H1 (cell line): ENCODE data around the gene PHGDH. TPM values are rescaled to one million over a fixed set of nuclear protein-coding genes. Genes with fewer than 3 reads are reported as not detected.

Experiments used
- CTCF ChIP-seq, 3 experiments: IDR thresholded peaks; 1 replicate in 2 of 3; 2 replicates in 1 of 3; pipeline versions ENCODE4 v1.5.1 to v1.6.1; 2011; ENCODE audit warnings: low read length in 3 of 3, mild to moderate bottlenecking in 3 of 3, inconsistent platforms in 2 of 3, low read depth in 1 of 3, moderate library complexity in 1 of 3; ENCODE audit not compliant: insufficient read depth in 1 of 3; ENCODE audit errors: control extremely low read depth in 1 of 3
- SRF ChIP-seq: IDR thresholded peaks from 2 replicates; pipeline ENCODE4 v1.6.1; 2011; ENCODE audit warnings: mild to moderate bottlenecking, low read depth, low read length, moderate library complexity
- TCF12 ChIP-seq: IDR thresholded peaks from 2 replicates; pipeline ENCODE4 v1.6.1; 2011; ENCODE audit warnings: low read depth, mild to moderate bottlenecking, low read length
- polyA plus RNA-seq, 7 experiments: library from polyadenylated mRNA; depleted of rRNA in 3 of 7; stranded (reverse) in 5 of 7; unstranded in 2 of 7; fragments of >200 nt in 5 of 7; fragments of 200-250 nt in 2 of 7; gene quantifications; 1 replicate in 5 of 7; 2 replicates in 1 of 7; 4 replicates in 1 of 7; pipeline versions ENCODE4 v1.2.1 to v1.2.3, GENCODE V29; 2011 to 2013; ENCODE audit warnings: missing spikeins in 2 of 7, mixed read lengths in 2 of 7
- total RNA-seq: library from RNA; stranded (reverse); fragmentation: NEBNext Ultra II Directional; extraction: Animal tissue kit (Norgen Biotek cat#: 25700); gene quantifications from 2 replicates; pipeline ENCODE4 v1.2.1, GENCODE V29; 2021
- TF ChIP-seq, protein P1 (sequence below): fragments of 300-600 bp; sonication (generic); IDR thresholded peaks from 2 replicates; pipeline ENCODE4 v1.7.1; 2012; ENCODE audit warnings: low read length, moderate library complexity, mild to moderate bottlenecking, inconsistent platforms; ENCODE audit not compliant: insufficient replicate concordance

The PHGDH gene
- total and polyA plus RNA-seq, 2 of the 8 experiments (the other 6 are each of a cell fraction or from before 2014, with no cell fraction given), result 358 to 687 TPM

- no peak for TF ChIP-seq CTCF (IDR thresholded peaks at IDR 0.05; ENCODE audit: control extremely low read depth in 1 of 3, insufficient read depth in 1 of 3, low read depth in 1 of 3, low read length in 3 of 3)
- TF ChIP-seq TCF12, result no peak
- TF ChIP-seq, protein P1, sequence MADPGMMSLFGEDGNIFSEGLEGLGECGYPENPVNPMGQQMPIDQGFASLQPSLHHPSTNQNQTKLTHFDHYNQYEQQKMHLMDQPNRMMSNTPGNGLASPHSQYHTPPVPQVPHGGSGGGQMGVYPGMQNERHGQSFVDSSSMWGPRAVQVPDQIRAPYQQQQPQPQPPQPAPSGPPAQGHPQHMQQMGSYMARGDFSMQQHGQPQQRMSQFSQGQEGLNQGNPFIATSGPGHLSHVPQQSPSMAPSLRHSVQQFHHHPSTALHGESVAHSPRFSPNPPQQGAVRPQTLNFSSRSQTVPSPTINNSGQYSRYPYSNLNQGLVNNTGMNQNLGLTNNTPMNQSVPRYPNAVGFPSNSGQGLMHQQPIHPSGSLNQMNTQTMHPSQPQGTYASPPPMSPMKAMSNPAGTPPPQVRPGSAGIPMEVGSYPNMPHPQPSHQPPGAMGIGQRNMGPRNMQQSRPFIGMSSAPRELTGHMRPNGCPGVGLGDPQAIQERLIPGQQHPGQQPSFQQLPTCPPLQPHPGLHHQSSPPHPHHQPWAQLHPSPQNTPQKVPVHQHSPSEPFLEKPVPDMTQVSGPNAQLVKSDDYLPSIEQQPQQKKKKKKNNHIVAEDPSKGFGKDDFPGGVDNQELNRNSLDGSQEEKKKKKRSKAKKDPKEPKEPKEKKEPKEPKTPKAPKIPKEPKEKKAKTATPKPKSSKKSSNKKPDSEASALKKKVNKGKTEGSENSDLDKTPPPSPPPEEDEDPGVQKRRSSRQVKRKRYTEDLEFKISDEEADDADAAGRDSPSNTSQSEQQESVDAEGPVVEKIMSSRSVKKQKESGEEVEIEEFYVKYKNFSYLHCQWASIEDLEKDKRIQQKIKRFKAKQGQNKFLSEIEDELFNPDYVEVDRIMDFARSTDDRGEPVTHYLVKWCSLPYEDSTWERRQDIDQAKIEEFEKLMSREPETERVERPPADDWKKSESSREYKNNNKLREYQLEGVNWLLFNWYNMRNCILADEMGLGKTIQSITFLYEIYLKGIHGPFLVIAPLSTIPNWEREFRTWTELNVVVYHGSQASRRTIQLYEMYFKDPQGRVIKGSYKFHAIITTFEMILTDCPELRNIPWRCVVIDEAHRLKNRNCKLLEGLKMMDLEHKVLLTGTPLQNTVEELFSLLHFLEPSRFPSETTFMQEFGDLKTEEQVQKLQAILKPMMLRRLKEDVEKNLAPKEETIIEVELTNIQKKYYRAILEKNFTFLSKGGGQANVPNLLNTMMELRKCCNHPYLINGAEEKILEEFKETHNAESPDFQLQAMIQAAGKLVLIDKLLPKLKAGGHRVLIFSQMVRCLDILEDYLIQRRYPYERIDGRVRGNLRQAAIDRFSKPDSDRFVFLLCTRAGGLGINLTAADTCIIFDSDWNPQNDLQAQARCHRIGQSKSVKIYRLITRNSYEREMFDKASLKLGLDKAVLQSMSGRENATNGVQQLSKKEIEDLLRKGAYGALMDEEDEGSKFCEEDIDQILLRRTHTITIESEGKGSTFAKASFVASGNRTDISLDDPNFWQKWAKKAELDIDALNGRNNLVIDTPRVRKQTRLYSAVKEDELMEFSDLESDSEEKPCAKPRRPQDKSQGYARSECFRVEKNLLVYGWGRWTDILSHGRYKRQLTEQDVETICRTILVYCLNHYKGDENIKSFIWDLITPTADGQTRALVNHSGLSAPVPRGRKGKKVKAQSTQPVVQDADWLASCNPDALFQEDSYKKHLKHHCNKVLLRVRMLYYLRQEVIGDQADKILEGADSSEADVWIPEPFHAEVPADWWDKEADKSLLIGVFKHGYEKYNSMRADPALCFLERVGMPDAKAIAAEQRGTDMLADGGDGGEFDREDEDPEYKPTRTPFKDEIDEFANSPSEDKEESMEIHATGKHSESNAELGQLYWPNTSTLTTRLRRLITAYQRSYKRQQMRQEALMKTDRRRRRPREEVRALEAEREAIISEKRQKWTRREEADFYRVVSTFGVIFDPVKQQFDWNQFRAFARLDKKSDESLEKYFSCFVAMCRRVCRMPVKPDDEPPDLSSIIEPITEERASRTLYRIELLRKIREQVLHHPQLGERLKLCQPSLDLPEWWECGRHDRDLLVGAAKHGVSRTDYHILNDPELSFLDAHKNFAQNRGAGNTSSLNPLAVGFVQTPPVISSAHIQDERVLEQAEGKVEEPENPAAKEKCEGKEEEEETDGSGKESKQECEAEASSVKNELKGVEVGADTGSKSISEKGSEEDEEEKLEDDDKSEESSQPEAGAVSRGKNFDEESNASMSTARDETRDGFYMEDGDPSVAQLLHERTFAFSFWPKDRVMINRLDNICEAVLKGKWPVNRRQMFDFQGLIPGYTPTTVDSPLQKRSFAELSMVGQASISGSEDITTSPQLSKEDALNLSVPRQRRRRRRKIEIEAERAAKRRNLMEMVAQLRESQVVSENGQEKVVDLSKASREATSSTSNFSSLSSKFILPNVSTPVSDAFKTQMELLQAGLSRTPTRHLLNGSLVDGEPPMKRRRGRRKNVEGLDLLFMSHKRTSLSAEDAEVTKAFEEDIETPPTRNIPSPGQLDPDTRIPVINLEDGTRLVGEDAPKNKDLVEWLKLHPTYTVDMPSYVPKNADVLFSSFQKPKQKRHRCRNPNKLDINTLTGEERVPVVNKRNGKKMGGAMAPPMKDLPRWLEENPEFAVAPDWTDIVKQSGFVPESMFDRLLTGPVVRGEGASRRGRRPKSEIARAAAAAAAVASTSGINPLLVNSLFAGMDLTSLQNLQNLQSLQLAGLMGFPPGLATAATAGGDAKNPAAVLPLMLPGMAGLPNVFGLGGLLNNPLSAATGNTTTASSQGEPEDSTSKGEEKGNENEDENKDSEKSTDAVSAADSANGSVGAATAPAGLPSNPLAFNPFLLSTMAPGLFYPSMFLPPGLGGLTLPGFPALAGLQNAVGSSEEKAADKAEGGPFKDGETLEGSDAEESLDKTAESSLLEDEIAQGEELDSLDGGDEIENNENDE, result no peak
- TF ChIP-seq SRF, result no peak
- TF ChIP-seq, all 59 proteins: peak for 0
These were observed 9.2 kb downstream of the PHGDH start (continued) for GRCh38 chr1:119720866-119721440.
